Skeletal muscle satellite cell (primary cell): ENCODE data around the gene DBT.
"Not testable (repeated sequence)": the region's sequence is repeated elsewhere in the genome, so short reads cannot be mapped to it uniquely, and the experiment has no call there.

Experiments
- H3K27me3 ChIP-seq: 2 replicates; pipeline ENCODE4 v1.7.0; 2013; ENCODE audit warnings: low read length; ENCODE audit not compliant: control insufficient read depth, insufficient read depth
- H3K36me3 ChIP-seq: 2 replicates; pipeline ENCODE4 v1.7.0; 2013; ENCODE audit warnings: mild to moderate bottlenecking, control low read depth, low read length; ENCODE audit not compliant: insufficient read depth
- H3K4me1 ChIP-seq: 2 replicates; pipeline ENCODE4 v1.7.0; 2013; ENCODE audit warnings: low read length; ENCODE audit not compliant: control insufficient read depth, insufficient read depth
- H3K4me2 ChIP-seq: 2 replicates; pipeline ENCODE4 v1.7.0; 2013; ENCODE audit warnings: mild to moderate bottlenecking, low read length
- H3K4me3 ChIP-seq: 2 replicates; pipeline ENCODE4 v1.7.0; 2013; ENCODE audit warnings: low read length
- H3K9ac ChIP-seq: 2 replicates; pipeline ENCODE4 v1.7.0; 2013; ENCODE audit warnings: mild to moderate bottlenecking, low read depth, low read length, moderate library complexity
- H3K9me3 ChIP-seq: replicated peaks from 2 replicates; pipeline ENCODE4 v1.7.0; 2013; ENCODE audit warnings: mild to moderate bottlenecking, control low read depth, low read length

DBT gene

GRCh38 chr1:100250264-100250663, 630 bp upstream of the DBT start:
- Histone ChIP-seq H3K9ac (peak overlapping the region; percentile 93), H3K4me3 (peak overlapping the region; percentile 98), H3K9me3 (no peaks in the 10 kb centered on the region), H3K4me2 (peak overlapping the region; percentile 85), H3K36me3 (no peaks in the 10 kb centered on the region), H3K4me1 (peaks cover 12% of the 10 kb centered on the region), H3K27me3 (no peaks in the 10 kb centered on the region)

DNA sequence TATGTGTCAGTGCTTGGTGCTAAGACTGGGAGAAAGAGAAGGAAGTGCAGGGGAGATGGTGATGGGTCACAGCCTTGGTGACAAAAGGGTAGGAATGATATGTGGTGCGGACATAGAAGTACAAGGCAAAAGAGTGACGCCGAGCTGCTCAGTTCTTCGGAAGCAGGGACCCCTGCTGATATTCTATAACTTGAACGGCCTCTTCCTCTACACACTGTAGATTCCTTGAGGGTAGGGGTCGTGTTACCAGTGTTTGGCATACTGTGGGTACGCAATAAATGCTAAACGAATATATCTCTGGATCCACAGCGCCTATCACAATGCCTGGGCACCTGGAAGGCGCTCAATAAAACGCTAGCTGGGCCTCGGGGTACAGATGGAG, 488 bp downstream of the DBT start:
- Histone ChIP-seq H3K27me3 (no peaks in the 10 kb centered on the region), H3K4me1 (peaks cover 12% of the 10 kb centered on the region), H3K9me3 (no peaks in the 10 kb centered on the region), H3K4me3 (peak overlapping the region; percentile 98), H3K9ac (peak overlapping the region; percentile 93), H3K4me2 (peak overlapping the region; percentile 85), H3K36me3 (no peaks in the 10 kb centered on the region)

GRCh38 chr1:100246738-100247137, 2.9 kb downstream of the DBT start:
- H3K27me3 ChIP-seq = no peaks in the 10 kb centered on the region
- H3K9ac ChIP-seq = no peak overlapping the region
- H3K4me2 ChIP-seq = no peak overlapping the region
- no peak overlapping the region for H3K4me3 ChIP-seq
- H3K4me1 ChIP-seq = peaks cover 12% of the 10 kb centered on the region
- H3K9me3 ChIP-seq = no peaks in the 10 kb centered on the region
- H3K36me3 ChIP-seq = no peaks in the 10 kb centered on the region

GRCh38 chr1:100240631-100241030, 9.0 kb downstream of the DBT start:
- no peak overlapping the region for H3K4me2 ChIP-seq
- no peaks in the 10 kb centered on the region for H3K27me3 ChIP-seq
- H3K4me1 ChIP-seq = no peaks in the 10 kb centered on the region

GRCh38 chr1:100239961-100240360, 9.7 kb downstream of the DBT start:
- Histone ChIP-seq H3K4me1 (no peaks in the 10 kb centered on the region), H3K9ac (no peak overlapping the region), H3K27me3 (no peaks in the 10 kb centered on the region), H3K4me3 (no peak overlapping the region), H3K36me3 (peaks cover 12% of the 10 kb centered on the region), H3K4me2 (no peak overlapping the region), H3K9me3 (no peaks in the 10 kb centered on the region)

More at GRCh38 chr1:100240631-100241030, 9.0 kb downstream of the DBT start:
- Histone ChIP-seq H3K4me3 (no peak overlapping the region), H3K9ac (no peak overlapping the region), H3K9me3 (no peaks in the 10 kb centered on the region), H3K36me3 (peaks cover 10% of the 10 kb centered on the region)

- no peaks in the 10 kb centered on the region for H3K27me3 ChIP-seq
- H3K4me3 ChIP-seq = no peak overlapping the region
- H3K9ac ChIP-seq = no peak overlapping the region
- no peak overlapping the region for H3K4me2 ChIP-seq
- no peaks in the 10 kb centered on the region for H3K4me1 ChIP-seq
- H3K36me3 ChIP-seq = peaks cover 26% of the 10 kb centered on the region
- no peaks in the 10 kb centered on the region for H3K9me3 ChIP-seq
Observed at GRCh38 chr1:100237091-100237490, 12.5 kb downstream of the DBT start.

DNA sequence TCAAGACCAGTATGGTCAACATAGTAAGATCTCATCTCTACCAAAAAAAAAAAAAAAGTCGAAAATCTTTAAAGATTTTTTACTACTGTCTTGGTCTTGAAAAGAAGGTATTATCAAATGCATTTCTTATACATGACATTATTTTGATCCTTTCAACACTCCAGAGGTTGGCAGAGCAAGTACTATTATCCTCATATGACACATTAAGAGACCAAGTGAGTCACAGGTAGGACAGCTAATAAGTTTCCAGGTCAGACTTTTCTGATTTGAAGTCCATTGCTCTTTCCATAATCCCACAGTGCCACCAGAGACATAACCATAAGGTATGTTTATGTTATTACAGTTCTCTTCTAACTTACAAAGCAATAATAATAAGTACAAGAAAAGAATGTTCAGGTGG, 15.2 kb downstream of the DBT start:
- Histone ChIP-seq H3K4me3 (no peak overlapping the region), H3K4me2 (no peak overlapping the region), H3K9me3 (no peaks in the 10 kb centered on the region), H3K36me3 (peaks cover 37% of the 10 kb centered on the region), H3K4me1 (no peaks in the 10 kb centered on the region), H3K9ac (no peak overlapping the region), H3K27me3 (no peaks in the 10 kb centered on the region)

DNA sequence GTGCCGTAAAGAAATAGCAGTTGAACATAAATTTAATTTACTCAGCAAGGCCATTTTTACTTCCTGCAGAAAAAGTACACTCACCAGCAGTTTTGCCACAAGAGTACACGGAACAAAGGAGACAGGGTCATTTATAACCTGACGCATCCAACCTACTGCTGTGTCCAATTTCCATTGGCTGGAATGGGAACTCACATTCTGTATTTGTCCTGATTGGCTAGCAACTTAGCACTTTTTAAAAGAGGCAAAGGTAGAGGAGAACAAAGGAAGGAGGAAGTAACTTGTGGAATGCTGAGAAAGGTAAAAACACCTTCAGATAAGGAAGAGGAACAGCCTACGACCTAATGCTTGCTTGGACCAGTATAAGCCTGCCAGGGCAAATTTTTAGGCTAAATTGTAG, 16.1 kb downstream of the DBT start:
- H3K36me3 ChIP-seq = peaks cover 36% of the 10 kb centered on the region
- H3K9me3 ChIP-seq, H3K9ac ChIP-seq, H3K4me1 ChIP-seq, H3K4me2 ChIP-seq, H3K4me3 ChIP-seq, H3K27me3 ChIP-seq: not testable (repeated sequence)

DNA sequence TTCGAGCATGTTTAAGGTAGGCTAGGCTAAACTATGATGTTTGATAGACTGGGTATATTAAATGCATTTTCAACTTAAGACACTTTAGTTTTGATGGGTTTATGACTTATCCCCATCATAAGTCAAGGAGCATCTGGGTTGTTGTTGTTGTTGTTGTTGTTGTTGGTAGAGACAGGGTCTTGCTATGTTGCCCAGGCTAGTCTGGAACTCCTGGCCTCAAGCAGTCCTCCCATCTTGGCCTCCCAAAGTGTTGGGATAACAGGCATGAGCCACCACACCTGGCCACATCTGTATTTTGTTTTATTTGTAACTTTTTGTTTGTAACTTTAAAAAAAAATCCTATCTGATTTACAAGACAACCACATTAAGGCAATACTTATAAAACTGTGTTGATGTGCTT, 17.5 kb downstream of the DBT start:
- H3K27me3 ChIP-seq = no peaks in the 10 kb centered on the region
- peaks cover 35% of the 10 kb centered on the region for H3K36me3 ChIP-seq
- no peaks in the 10 kb centered on the region for H3K9me3 ChIP-seq
- H3K9ac ChIP-seq = no peak overlapping the region
- H3K4me2 ChIP-seq = no peak overlapping the region
- H3K4me3 ChIP-seq = no peak overlapping the region
- no peaks in the 10 kb centered on the region for H3K4me1 ChIP-seq

DNA sequence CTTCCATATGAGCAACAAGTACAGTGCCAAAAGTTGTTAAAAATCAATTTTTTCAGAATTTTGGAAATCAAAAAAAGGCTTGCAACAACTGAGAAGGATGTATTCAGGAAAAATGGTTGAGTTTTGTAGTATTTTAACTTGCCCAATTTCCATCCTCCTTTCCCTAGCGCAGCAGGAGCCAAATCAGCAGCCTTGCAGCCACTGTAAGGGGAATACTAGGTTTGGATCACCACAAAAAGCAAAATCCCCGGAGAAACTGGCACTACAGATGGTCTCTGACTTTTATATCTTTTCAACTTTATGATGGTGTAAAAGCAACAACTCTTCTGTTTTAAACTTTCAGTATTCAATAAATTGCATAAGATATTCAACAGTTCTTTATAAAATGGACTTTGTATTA, 17.9 kb downstream of the DBT start:
- no peak overlapping the region for H3K9ac ChIP-seq
- H3K4me2 ChIP-seq = no peak overlapping the region

DNA sequence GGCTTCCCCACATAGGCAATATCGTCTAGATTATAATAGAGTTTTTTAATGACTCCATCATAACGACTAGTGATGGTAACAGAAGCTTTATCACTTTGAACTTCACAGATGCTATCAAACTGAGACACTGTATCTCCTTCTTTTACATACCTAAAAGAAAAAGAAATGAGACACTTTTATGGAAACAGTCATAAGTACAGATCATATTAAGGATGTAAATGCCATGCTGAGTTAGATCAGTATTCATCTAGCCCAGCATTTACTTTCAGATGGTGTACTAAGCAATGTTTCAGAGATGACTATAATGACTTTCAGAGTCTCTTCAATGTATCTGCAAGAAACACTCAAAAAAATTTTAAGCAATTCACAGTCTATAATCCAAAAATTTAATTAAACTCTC, 18.9 kb downstream of the DBT start:
- Histone ChIP-seq H3K27me3 (no peaks in the 10 kb centered on the region), H3K9me3 (no peaks in the 10 kb centered on the region), H3K4me2 (no peak overlapping the region), H3K9ac (no peak overlapping the region), H3K4me3 (no peak overlapping the region), H3K4me1 (no peaks in the 10 kb centered on the region), H3K36me3 (peaks cover 34% of the 10 kb centered on the region)

More for the DNA sequence above, 17.9 kb downstream of the DBT start:
- Histone ChIP-seq H3K4me1 (no peaks in the 10 kb centered on the region), H3K27me3 (no peaks in the 10 kb centered on the region), H3K36me3 (peaks cover 35% of the 10 kb centered on the region), H3K9me3 (no peaks in the 10 kb centered on the region), H3K4me3 (no peak overlapping the region)

GRCh38 chr1:100229681-100230443, 19.8 kb downstream of the DBT start:
- Histone ChIP-seq H3K4me3 (no peak overlapping the region), H3K9ac (no peak overlapping the region), H3K4me2 (no peak overlapping the region), H3K36me3 (peaks cover 31% of the 10 kb centered on the region), H3K4me1 (no peaks in the 10 kb centered on the region), H3K27me3 (no peaks in the 10 kb centered on the region), H3K9me3 (no peaks in the 10 kb centered on the region)
